SK-N-SH (cell line): Measurements from ENCODE around the gene ADCY4. TPM values are rescaled to one million over a fixed set of nuclear protein-coding genes. Genes with fewer than 3 reads are reported as not detected.

Experiments used
- CTCF ChIA-PET: fragments of 300-600, 350-600 bp; formaldehyde crosslinking; extraction: SDS; loops from one replicate; lab custom pipeline; 2021; lab: Yijun Ruan, JAX
- POLR2A ChIA-PET: fragments of 350-600 bp; sonication (Branson Sonifier 250); formaldehyde crosslinking; extraction: SDS; loops from one replicate; lab custom pipeline; 2020; ENCODE audit warnings: antibody characterized with exemption, inconsistent platforms; lab: Yijun Ruan, JAX
- DNase-seq: peaks from one replicate; pipeline ENCODE4 v3.0.0; 2012
- H2AFZ ChIP-seq: fragments of 200-600 bp; sonication (generic); 2 replicates; pipeline ENCODE4 v1.8.1; 2016; ENCODE audit warnings: antibody characterized with exemption, mild to moderate bottlenecking, low read depth
- H3F3A ChIP-seq: fragments of 200-600 bp; sonication (generic); replicated peaks from 2 replicates; pipeline ENCODE3; 2016; ENCODE audit warnings: antibody characterized with exemption, mild to moderate bottlenecking; ENCODE audit not compliant: insufficient read depth
- H3K27ac ChIP-seq, 2 experiments: fragments of 200-500 bp in 1 of 2; fragments of 200-600 bp in 1 of 2; sonication (Bioruptor generic) in 1 of 2; sonication (generic), shearing (Covaris generic) in 1 of 2; 2 replicates each; pipeline versions ENCODE4 v1.5.1 to v1.6.1; 2014 to 2016; ENCODE audit warnings: low read depth in 2 of 2, inconsistent platforms in 1 of 2, low read length in 1 of 2, mild to moderate bottlenecking in 1 of 2, mixed read lengths in 1 of 2
- H3K27me3 ChIP-seq: fragments of 200-600 bp; sonication (generic), shearing (Covaris generic); 2 replicates; pipeline ENCODE4 v1.6.1; 2016; ENCODE audit warnings: mixed run types; ENCODE audit not compliant: insufficient read depth
- H3K36me3 ChIP-seq, 2 experiments: fragments of 200-500 bp in 1 of 2; fragments of 200-600 bp in 1 of 2; sonication (Bioruptor generic) in 1 of 2; sonication (generic) in 1 of 2; replicated peaks in 1 of 2; 2 replicates each; pipeline versions ENCODE3 to v1.5.1; 2014 to 2016; ENCODE audit warnings: low read length in 1 of 2, mild to moderate bottlenecking in 1 of 2; ENCODE audit not compliant: insufficient read depth in 2 of 2, control insufficient read depth in 1 of 2
- H3K4me1 ChIP-seq, 2 experiments: fragments of 200-500 bp in 1 of 2; fragments of 200-600 bp in 1 of 2; sonication (Bioruptor generic) in 1 of 2; sonication (generic), shearing (Covaris generic) in 1 of 2; 2 replicates each; pipeline versions ENCODE4 v1.5.1 to v1.6.1; 2014 to 2016; ENCODE audit warnings: low read depth in 1 of 2, low read length in 1 of 2, mixed run types in 1 of 2; ENCODE audit not compliant: insufficient read depth in 2 of 2, control insufficient read depth in 1 of 2
- H3K4me2 ChIP-seq: fragments of 200-600 bp; sonication (generic), shearing (Covaris generic); 2 replicates; pipeline ENCODE4 v1.6.1; 2017; ENCODE audit warnings: mixed run types
- H3K4me3 ChIP-seq, 2 experiments: fragments of 200-500 bp in 1 of 2; fragments of 200-600 bp in 1 of 2; sonication (Bioruptor generic) in 1 of 2; sonication (generic), shearing (Covaris generic) in 1 of 2; 2 replicates each; pipeline versions ENCODE4 v1.5.1 to v1.8.1; 2014 to 2016; ENCODE audit warnings: low read depth in 2 of 2, inconsistent platforms in 1 of 2, low read length in 1 of 2, mild to moderate bottlenecking in 1 of 2, mixed read lengths in 1 of 2, moderate library complexity in 1 of 2
- H3K79me2 ChIP-seq: fragments of 200-600 bp; sonication (generic); 2 replicates; pipeline ENCODE4 v1.8.1; 2017; ENCODE audit warnings: mild to moderate bottlenecking; ENCODE audit not compliant: insufficient read depth
- H3K9ac ChIP-seq: fragments of 200-600 bp; sonication (generic); 2 replicates; pipeline ENCODE4 v1.6.1; 2017; ENCODE audit warnings: mixed run types
- H3K9me2 ChIP-seq: fragments of 200-600 bp; sonication (generic); 2 replicates; pipeline ENCODE4 v1.6.1; 2017; ENCODE audit warnings: mixed run types
- H3K9me3 ChIP-seq: fragments of 200-600 bp; sonication (generic); 2 replicates; pipeline ENCODE4 v1.6.1; 2017; ENCODE audit warnings: mixed run types, mild to moderate bottlenecking, moderate library complexity
- H4K20me1 ChIP-seq: fragments of 200-600 bp; sonication (generic); 2 replicates; pipeline ENCODE4 v1.6.1; 2017; ENCODE audit warnings: mild to moderate bottlenecking, mixed run types; ENCODE audit not compliant: insufficient read depth
- ELF1 ChIP-seq: IDR thresholded peaks from 2 replicates; pipeline ENCODE4 v1.4.0; 2012
- EP300 ChIP-seq, 2 experiments: IDR thresholded peaks; 2 replicates each; pipeline versions ENCODE4 v1.4.0 to v1.6.1; 2012; ENCODE audit warnings: borderline replicate concordance in 1 of 2, low read depth in 1 of 2, low read length in 1 of 2
- EZH2phosphoT487 ChIP-seq: fragments of 200-600 bp; sonication (generic); IDR thresholded peaks from 2 replicates; pipeline ENCODE4 v1.6.1; 2017; ENCODE audit warnings: low read depth, mixed run types, mild to moderate bottlenecking, antibody characterized with exemption, moderate library complexity, borderline replicate concordance
- FOSL2 ChIP-seq: IDR thresholded peaks from 2 replicates; pipeline ENCODE4 v1.4.0; 2012; ENCODE audit warnings: low read depth, mild to moderate bottlenecking, moderate library complexity, borderline replicate concordance
- MEF2A ChIP-seq: IDR thresholded peaks from 2 replicates; pipeline ENCODE4 v1.4.0; 2012; ENCODE audit warnings: low read depth, borderline replicate concordance
- NFIC ChIP-seq: IDR thresholded peaks from 2 replicates; pipeline ENCODE4 v1.4.0; 2012; ENCODE audit warnings: borderline replicate concordance
- POLR2AphosphoS5 ChIP-seq: IDR thresholded peaks from 2 replicates; pipeline ENCODE4 v1.6.1; 2012; ENCODE audit warnings: low read depth, low read length
- RXRA ChIP-seq: IDR thresholded peaks from 2 replicates; pipeline ENCODE4 v1.4.0; 2012; ENCODE audit warnings: low read depth, mild to moderate bottlenecking, borderline replicate concordance
- SIN3A ChIP-seq: IDR thresholded peaks from 2 replicates; pipeline ENCODE4 v1.6.1; 2012; ENCODE audit warnings: low read depth, mild to moderate bottlenecking, low read length, moderate library complexity, borderline replicate concordance
- SMC3 ChIP-seq: IDR thresholded peaks from 2 replicates; pipeline ENCODE4 v1.6.1; 2012; ENCODE audit warnings: low read depth, low read length, improper control_type of control experiment
- TAF1 ChIP-seq: IDR thresholded peaks from 2 replicates; pipeline ENCODE4 v1.6.1; 2012; ENCODE audit warnings: low read depth, mild to moderate bottlenecking, low read length, moderate library complexity, borderline replicate concordance
- TEAD4 ChIP-seq: IDR thresholded peaks from 2 replicates; pipeline ENCODE4 v1.4.0; 2012; ENCODE audit warnings: mild to moderate bottlenecking, borderline replicate concordance; ENCODE audit not compliant: insufficient read depth
- WGBS: methylation state at CpG from one replicate; pipeline ENCODE4 v1.1.6; 2017; ENCODE audit warnings: low lambda C conversion rate; 5-methylcytosine and 5-hydroxymethylcytosine counted together
- polyA plus RNA-seq, 3 experiments: library from polyadenylated mRNA; depleted of rRNA; stranded (reverse); fragments of >200 nt; gene quantifications; 2 replicates each; pipeline ENCODE4 v1.2.3, GENCODE V29; 2012
- TF ChIP-seq, protein P1 (sequence below): IDR thresholded peaks from 2 replicates; pipeline ENCODE4 v1.4.0; 2012; ENCODE audit warnings: low read depth
- TF ChIP-seq, protein P2 (sequence below): IDR thresholded peaks from 2 replicates; pipeline ENCODE4 v1.4.0; 2012; ENCODE audit warnings: low read depth, borderline replicate concordance

ADCY4 gene
- polyA plus RNA-seq, 1 of the 3 experiments (the other 2 are of a cell fraction), result 0.08 TPM

DNA sequence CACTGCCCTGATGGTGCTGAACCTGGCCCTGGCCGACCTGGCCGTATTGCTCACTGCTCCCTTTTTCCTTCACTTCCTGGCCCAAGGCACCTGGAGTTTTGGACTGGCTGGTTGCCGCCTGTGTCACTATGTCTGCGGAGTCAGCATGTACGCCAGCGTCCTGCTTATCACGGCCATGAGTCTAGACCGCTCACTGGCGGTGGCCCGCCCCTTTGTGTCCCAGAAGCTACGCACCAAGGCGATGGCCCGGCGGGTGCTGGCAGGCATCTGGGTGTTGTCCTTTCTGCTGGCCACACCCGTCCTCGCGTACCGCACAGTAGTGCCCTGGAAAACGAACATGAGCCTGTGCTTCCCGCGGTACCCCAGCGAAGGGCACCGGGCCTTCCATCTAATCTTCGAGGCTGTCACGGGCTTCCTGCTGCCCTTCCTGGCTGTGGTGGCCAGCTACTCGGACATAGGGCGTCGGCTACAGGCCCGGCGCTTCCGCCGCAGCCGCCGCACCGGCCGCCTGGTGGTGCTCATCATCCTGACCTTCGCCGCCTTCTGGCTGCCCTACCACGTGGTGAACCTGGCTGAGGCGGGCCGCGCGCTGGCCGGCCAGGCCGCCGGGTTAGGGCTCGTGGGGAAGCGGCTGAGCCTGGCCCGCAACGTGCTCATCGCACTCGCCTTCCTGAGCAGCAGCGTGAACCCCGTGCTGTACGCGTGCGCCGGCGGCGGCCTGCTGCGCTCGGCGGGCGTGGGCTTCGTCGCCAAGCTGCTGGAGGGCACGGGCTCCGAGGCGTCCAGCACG lies 18.9 kb downstream of the ADCY4 start:
- WGBS, result 89% methylated on average over 50 of the region's 70 CpGs
- TF ChIP-seq ELF1 (no peak), EZH2phosphoT487 (no peak), FOSL2 (no peak), EP300 (IDR thresholded peaks at IDR 0.05; ENCODE audit: borderline replicate concordance in 1 of 2, low read depth in 1 of 2, low read length in 1 of 2) (no peak), SMC3 (no peak), MEF2A (no peak), TAF1 (no peak), POLR2AphosphoS5 (no peak), RXRA (no peak), SIN3A (no peak), TEAD4 (no peak), NFIC (no peak)
- TF ChIP-seq, protein P1, sequence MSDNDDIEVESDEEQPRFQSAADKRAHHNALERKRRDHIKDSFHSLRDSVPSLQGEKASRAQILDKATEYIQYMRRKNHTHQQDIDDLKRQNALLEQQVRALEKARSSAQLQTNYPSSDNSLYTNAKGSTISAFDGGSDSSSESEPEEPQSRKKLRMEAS, result no peak
- TF ChIP-seq, protein P2, sequence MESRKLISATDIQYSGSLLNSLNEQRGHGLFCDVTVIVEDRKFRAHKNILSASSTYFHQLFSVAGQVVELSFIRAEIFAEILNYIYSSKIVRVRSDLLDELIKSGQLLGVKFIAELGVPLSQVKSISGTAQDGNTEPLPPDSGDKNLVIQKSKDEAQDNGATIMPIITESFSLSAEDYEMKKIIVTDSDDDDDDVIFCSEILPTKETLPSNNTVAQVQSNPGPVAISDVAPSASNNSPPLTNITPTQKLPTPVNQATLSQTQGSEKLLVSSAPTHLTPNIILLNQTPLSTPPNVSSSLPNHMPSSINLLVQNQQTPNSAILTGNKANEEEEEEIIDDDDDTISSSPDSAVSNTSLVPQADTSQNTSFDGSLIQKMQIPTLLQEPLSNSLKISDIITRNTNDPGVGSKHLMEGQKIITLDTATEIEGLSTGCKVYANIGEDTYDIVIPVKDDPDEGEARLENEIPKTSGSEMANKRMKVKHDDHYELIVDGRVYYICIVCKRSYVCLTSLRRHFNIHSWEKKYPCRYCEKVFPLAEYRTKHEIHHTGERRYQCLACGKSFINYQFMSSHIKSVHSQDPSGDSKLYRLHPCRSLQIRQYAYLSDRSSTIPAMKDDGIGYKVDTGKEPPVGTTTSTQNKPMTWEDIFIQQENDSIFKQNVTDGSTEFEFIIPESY, result no peak
- H3K4me1 ChIP-seq, result peaks cover 0 to 8% of the 10 kb centered on the region in 2 experiments; a peak in 1 of 4 replicates
- H3K9ac ChIP-seq, result no peak overlapping the region
- no peaks in the 10 kb centered on the region for H3K9me2 ChIP-seq
- H3K79me2 ChIP-seq, result no peaks in the 10 kb centered on the region
- no peaks in the 10 kb centered on the region for H3K9me3 ChIP-seq
- no peak overlapping the region for H3K4me3 ChIP-seq
- no peaks in the 10 kb centered on the region for H4K20me1 ChIP-seq
- peaks cover 10% of the 10 kb centered on the region for H3F3A ChIP-seq
- DNase-seq, result peak; percentile 60
- H3K36me3 ChIP-seq, result peaks cover 0 to 10% of the 10 kb centered on the region in 2 experiments
- no peak overlapping the region for H3K27ac ChIP-seq
- peaks cover 12% of the 10 kb centered on the region; the same call in 1 of the 2 replicates for H3K27me3 ChIP-seq
- no peak overlapping the region for H3K4me2 ChIP-seq
- ChIA-PET CTCF (interaction anchor here (0.9 to 14.6 kb wide), 6 partner anchors 8 to 121 kb away, joined by 3 to 115 read pairs (median 5); partner anchors contain the start of genes CIDEB, LTB4R and LTB4R2), POLR2A (interaction anchor here (0.8 kb wide), 1 partner anchor 18 kb away, joined by 3 read pairs; no protein-coding TSS in a partner anchor)
- no peak overlapping the region for H2AFZ ChIP-seq
